DOHH2 (cell line): ENCODE results near the gene HOXB7.
A peak's percentile ranks its signal among the peaks of the same experiment; 100 is the strongest.

ENCODE experiments used
- H3F3A ChIP-seq: fragments of 200-600 bp; sonication (generic), shearing (Covaris generic); 2 replicates; pipeline ENCODE4 v1.6.0; 2016; ENCODE audit warnings: antibody characterized with exemption, mild to moderate bottlenecking; ENCODE audit not compliant: control insufficient read depth, insufficient read depth
- H3K27ac ChIP-seq: fragments of 200-600 bp; sonication (generic); 2 replicates; pipeline ENCODE4 v1.5.1; 2014; ENCODE audit warnings: low read depth, mild to moderate bottlenecking, low read length, moderate library complexity
- H3K27me3 ChIP-seq: fragments of 200-600 bp; sonication (generic); 2 replicates; pipeline ENCODE4 v1.6.1; 2014; ENCODE audit warnings: mild to moderate bottlenecking, low read length, mixed read lengths; ENCODE audit not compliant: control insufficient read depth
- H3K36me3 ChIP-seq: fragments of 200-600 bp; sonication (generic); 2 replicates; pipeline ENCODE4 v1.6.1; 2014; ENCODE audit warnings: mild to moderate bottlenecking, low read length, moderate library complexity, mixed read lengths; ENCODE audit not compliant: control insufficient read depth
- H3K4me1 ChIP-seq: fragments of 200-600 bp; sonication (generic); 2 replicates; pipeline ENCODE4 v1.6.1; 2014; ENCODE audit warnings: mild to moderate bottlenecking, low read length, mixed read lengths; ENCODE audit not compliant: control insufficient read depth
- H3K4me2 ChIP-seq: fragments of 200-600 bp; sonication (generic); 2 replicates; pipeline ENCODE4 v1.6.0; 2014; ENCODE audit warnings: mild to moderate bottlenecking, low read length, moderate library complexity
- H3K4me3 ChIP-seq: fragments of 200-600 bp; sonication (generic); 2 replicates; pipeline ENCODE4 v1.5.1; 2014; ENCODE audit warnings: mild to moderate bottlenecking, low read length, mixed read lengths
- H3K79me2 ChIP-seq: fragments of 200-600 bp; sonication (generic); 2 replicates; pipeline ENCODE4 v1.6.1; 2014; ENCODE audit warnings: mild to moderate bottlenecking, low read length, mixed read lengths; ENCODE audit not compliant: control insufficient read depth
- H3K9me2 ChIP-seq: fragments of 200-600 bp; sonication (generic); replicated peaks from 2 replicates; pipeline ENCODE4 v1.6.1; 2014; ENCODE audit warnings: mild to moderate bottlenecking, low read length, mixed read lengths; ENCODE audit not compliant: control insufficient read depth
- H3K9me3 ChIP-seq: fragments of 200-600 bp; sonication (generic); 2 replicates; pipeline ENCODE4 v1.6.1; 2014; ENCODE audit warnings: antibody characterized with exemption, low read length, mixed read lengths; ENCODE audit not compliant: control insufficient read depth, insufficient read depth
- H4K20me1 ChIP-seq: fragments of 200-600 bp; sonication (generic); 2 replicates; pipeline ENCODE4 v1.6.0; 2014; ENCODE audit warnings: low read depth, mild to moderate bottlenecking, antibody characterized with exemption, low read length, moderate library complexity; ENCODE audit not compliant: control insufficient read depth, insufficient read depth
- EZH2phosphoT487 ChIP-seq: fragments of 200-600 bp; sonication (generic); IDR thresholded peaks from 2 replicates; pipeline ENCODE4 v1.6.1; 2017; ENCODE audit warnings: borderline replicate concordance, mild to moderate bottlenecking, antibody characterized with exemption, low read length, moderate library complexity, mixed read lengths
- TF ChIP-seq, protein P1 (sequence below): fragments of 200-600 bp; sonication (generic); IDR thresholded peaks from one replicate; pipeline ENCODE4 v1.5.1; 2014; ENCODE audit warnings: antibody characterized with exemption, mild to moderate bottlenecking, low read depth, low read length; ENCODE audit not compliant: poor library complexity, severe bottlenecking

HOXB7 gene

DNA sequence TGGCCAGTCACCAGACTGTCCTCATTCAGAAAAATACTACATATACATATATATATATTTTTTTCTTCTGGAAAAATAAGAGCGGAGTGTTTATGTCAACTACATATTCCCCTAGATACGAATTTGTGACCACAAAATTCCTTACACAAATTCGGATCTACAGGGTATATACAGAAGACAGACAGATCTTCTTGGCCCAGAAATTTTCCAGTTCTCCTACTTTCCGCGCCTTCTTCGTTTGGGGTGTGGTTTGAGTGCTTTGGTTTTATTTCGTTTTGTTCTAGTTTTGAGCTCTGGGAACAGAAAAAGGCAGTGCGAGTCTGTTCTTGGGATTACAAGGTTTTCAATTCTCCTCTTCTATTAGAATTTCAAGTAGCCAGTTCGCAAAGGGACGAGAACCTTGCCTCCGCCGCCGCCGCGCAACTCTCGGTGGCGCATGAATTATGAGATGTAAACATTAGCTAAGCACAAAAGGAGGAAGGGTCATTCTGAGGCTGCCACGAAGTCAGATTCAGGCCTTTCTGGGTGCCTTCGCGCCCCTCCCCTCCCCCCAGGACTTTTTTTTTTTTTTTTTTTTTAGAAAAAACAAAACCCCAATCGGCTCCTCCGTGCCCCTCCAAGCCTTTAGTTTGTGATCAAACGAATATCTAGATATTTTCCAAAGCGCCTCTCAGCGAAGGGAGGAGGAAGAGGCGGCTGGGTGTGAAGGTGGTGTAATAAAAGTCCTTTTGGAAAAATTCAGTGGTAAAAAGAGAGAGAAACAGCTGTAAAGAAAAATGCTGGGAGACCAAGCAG lies 30.9 kb downstream of the HOXB7 start:
- Histone ChIP-seq H3K4me2 (peak overlapping the region; percentile 12; the same call in 1 of the 2 replicates), H3F3A (peaks cover 9% of the 10 kb centered on the region; the same call in 1 of the 2 replicates), H3K36me3 (peaks cover 4% of the 10 kb centered on the region; the same call in 1 of the 2 replicates), H3K79me2 (peaks cover 12% of the 10 kb centered on the region), H3K4me3 (no peak overlapping the region), H3K27me3 (peaks cover 56% of the 10 kb centered on the region), H3K27ac (no peak overlapping the region), H3K4me1 (peaks cover 29% of the 10 kb centered on the region), H3K9me2 (no peaks in the 10 kb centered on the region), H3K9me3 (no peaks in the 10 kb centered on the region), H4K20me1 (0 out of 2 replicates have a peak, but pooled peaks cover 3% of the 10 kb centered on the region)
- TF ChIP-seq, protein P1, sequence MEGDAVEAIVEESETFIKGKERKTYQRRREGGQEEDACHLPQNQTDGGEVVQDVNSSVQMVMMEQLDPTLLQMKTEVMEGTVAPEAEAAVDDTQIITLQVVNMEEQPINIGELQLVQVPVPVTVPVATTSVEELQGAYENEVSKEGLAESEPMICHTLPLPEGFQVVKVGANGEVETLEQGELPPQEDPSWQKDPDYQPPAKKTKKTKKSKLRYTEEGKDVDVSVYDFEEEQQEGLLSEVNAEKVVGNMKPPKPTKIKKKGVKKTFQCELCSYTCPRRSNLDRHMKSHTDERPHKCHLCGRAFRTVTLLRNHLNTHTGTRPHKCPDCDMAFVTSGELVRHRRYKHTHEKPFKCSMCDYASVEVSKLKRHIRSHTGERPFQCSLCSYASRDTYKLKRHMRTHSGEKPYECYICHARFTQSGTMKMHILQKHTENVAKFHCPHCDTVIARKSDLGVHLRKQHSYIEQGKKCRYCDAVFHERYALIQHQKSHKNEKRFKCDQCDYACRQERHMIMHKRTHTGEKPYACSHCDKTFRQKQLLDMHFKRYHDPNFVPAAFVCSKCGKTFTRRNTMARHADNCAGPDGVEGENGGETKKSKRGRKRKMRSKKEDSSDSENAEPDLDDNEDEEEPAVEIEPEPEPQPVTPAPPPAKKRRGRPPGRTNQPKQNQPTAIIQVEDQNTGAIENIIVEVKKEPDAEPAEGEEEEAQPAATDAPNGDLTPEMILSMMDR = no peak
- 0 out of 2 replicates have a peak, but pooled peaks have one; percentile 22 for TF ChIP-seq EZH2phosphoT487

DNA sequence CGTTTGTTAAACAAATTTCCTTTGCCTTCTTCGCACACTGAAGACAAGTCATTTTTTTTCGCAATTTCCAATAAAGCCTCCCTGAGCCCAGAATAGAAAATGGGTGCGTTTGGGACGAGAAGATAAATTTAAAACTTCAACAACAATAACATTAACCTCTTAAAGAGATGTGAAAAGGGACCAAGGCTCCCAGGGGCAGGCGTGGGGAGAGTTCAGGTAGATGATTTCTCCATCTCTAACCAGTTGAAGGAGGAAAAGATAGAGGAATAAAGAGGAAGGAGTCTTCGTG lies 31.4 kb downstream of the HOXB7 start:
- H3F3A ChIP-seq = peaks cover 9% of the 10 kb centered on the region; the same call in 1 of the 2 replicates
- peaks cover 4% of the 10 kb centered on the region; the same call in 1 of the 2 replicates for H3K36me3 ChIP-seq
- no peaks in the 10 kb centered on the region for H3K9me2 ChIP-seq
- H3K4me3 ChIP-seq = peak overlapping the region; percentile 78
- H4K20me1 ChIP-seq = 0 out of 2 replicates have a peak, but pooled peaks cover 3% of the 10 kb centered on the region
- peaks cover 12% of the 10 kb centered on the region for H3K79me2 ChIP-seq
- TF ChIP-seq EZH2phosphoT487 = no peak
- H3K27me3 ChIP-seq = peaks cover 52% of the 10 kb centered on the region
- H3K9me3 ChIP-seq = no peaks in the 10 kb centered on the region
- peak overlapping the region; percentile 70 for H3K4me2 ChIP-seq
- H3K27ac ChIP-seq = no peak overlapping the region
- peaks cover 29% of the 10 kb centered on the region for H3K4me1 ChIP-seq

DNA sequence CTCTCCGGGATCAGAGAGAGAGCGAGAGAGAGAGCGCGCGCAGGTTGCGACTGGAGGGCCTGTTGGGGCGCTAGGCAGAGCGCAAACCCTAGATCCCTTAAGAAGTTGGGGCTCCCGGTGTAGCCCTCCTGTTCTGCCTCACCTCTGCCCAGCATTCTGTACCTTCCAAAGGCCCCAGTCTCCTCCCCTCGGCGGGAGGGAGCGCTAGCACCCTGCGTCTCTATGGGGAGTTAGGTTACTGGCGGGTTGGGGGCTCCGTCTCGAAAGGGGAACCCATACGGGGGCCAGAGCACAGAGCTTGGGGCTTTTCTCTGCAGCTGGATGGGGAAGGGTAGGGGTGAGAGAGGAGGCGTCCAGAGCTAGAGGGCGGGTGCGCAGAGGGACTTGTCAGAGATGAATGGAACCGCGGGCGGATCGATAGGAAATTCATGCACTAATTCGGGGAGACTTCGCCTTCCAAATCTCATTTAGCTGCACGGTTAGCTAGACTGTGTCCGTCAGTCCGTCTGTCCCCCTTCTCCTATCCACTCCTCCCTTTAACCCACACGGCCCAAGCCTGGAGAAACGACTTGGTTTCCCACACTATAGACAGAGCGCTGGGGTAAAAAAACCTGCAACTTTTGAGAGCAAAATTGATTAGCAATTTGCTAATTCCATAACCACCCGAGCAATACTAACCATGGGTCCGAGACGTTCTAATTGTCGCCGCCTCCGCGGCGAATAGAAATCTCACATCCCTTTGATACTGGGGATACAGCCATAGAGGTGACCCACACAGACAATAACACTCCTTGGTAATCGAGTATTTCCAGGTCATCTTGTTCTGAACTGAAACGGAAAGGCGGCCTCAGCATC lies 32.0 kb downstream of the HOXB7 start:
- Histone ChIP-seq H3K79me2 (peaks cover 12% of the 10 kb centered on the region), H3K27ac (no peak overlapping the region), H3F3A (peaks cover 9% of the 10 kb centered on the region; the same call in 1 of the 2 replicates)

More for the DNA sequence above, 32.0 kb downstream of the HOXB7 start:
- H3K4me2 ChIP-seq = peak overlapping the region; percentile 70
- H4K20me1 ChIP-seq = 0 out of 2 replicates have a peak, but pooled peaks cover 3% of the 10 kb centered on the region
- H3K36me3 ChIP-seq = peaks cover 4% of the 10 kb centered on the region; the same call in 1 of the 2 replicates
- no peaks in the 10 kb centered on the region for H3K9me3 ChIP-seq
- no peak for TF ChIP-seq EZH2phosphoT487
- TF ChIP-seq, protein P1 = peak; percentile 21
- H3K9me2 ChIP-seq = no peaks in the 10 kb centered on the region
- peak overlapping the region; percentile 78 for H3K4me3 ChIP-seq
- H3K4me1 ChIP-seq = peaks cover 29% of the 10 kb centered on the region
- H3K27me3 ChIP-seq = peaks cover 47% of the 10 kb centered on the region
